ENCODE results near the gene CBLN3.

- TF ChIP-seq CTCF (IDR thresholded peaks at IDR 0.05; ENCODE audit: low read depth, low read length), result no peak
- TF ChIP-seq EZH2phosphoT487 (IDR thresholded peaks at IDR 0.05; ENCODE audit: low read depth), result no peak
These were observed 40.1 kb downstream of the CBLN3 start for GRCh38 chr14:24389226-24389848.

Data from OCI-LY3 (cell line).